ENCODE results near the gene MELTF.

GRCh38 chr3:196976941-196977340 lies 52.7 kb downstream of the MELTF start:
- TF ChIP-seq CTCF (conservative IDR thresholded peaks at IDR 0.05; ENCODE audit: low read length) (no peak), EZH2phosphoT487 (IDR thresholded peaks at IDR 0.05; ENCODE audit: borderline replicate concordance, low read depth, low read length) (no peak)

Measured in OCI-LY7 (cell line).